GM13977 (cell line): ENCODE data around the gene CPN2.

Experiments
- DNase-seq: peaks from one replicate; pipeline ENCODE4 v3.0.0; 2012; ENCODE audit warnings: low spot score
- in situ Hi-C: fragments of 300-500 bp; cut with MboI; formaldehyde crosslinking; loops from one replicate; pipeline ENCODE4 v1.12.0; 2022; ENCODE audit warnings: low sequenced_read_pairs, low pct_unique_long_range_greater_than_20kb, mixed read lengths, inconsistent platforms; ENCODE audit not compliant: unreplicated experiment
- TF ChIP-seq, protein P1 (sequence below): IDR thresholded peaks from 2 replicates; pipeline ENCODE4 v1.5.1; 2012; ENCODE audit warnings: mild to moderate bottlenecking, control low read depth; ENCODE audit not compliant: insufficient read depth; ENCODE audit errors: extremely low read depth, missing control alignments

Gene CPN2

DNA sequence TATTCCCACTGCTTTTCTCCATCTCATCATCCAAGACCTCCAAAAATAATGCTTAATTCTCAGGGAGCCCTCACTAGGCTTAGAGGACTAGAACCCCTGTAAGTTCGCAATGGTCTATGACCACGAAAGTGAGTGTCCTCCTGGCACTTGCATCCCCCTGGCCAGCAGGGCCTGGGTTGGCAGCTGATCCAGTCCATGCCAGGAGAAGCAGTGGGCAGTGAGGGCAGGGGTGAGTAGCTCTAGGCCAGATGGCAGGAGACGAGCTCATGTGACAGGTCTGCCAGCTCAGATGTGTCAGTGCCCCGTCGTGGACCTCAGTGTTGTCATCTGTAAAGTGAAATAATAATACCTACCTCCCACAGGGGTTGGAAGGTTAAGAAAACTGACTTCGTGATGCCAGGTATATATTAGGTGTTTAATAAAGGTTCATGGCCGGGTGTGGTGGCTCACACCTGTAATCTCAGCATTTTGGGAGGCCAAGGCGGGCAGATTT is 36.8 kb upstream of the CPN2 start:
- TF ChIP-seq, protein P1, sequence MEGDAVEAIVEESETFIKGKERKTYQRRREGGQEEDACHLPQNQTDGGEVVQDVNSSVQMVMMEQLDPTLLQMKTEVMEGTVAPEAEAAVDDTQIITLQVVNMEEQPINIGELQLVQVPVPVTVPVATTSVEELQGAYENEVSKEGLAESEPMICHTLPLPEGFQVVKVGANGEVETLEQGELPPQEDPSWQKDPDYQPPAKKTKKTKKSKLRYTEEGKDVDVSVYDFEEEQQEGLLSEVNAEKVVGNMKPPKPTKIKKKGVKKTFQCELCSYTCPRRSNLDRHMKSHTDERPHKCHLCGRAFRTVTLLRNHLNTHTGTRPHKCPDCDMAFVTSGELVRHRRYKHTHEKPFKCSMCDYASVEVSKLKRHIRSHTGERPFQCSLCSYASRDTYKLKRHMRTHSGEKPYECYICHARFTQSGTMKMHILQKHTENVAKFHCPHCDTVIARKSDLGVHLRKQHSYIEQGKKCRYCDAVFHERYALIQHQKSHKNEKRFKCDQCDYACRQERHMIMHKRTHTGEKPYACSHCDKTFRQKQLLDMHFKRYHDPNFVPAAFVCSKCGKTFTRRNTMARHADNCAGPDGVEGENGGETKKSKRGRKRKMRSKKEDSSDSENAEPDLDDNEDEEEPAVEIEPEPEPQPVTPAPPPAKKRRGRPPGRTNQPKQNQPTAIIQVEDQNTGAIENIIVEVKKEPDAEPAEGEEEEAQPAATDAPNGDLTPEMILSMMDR: no peak
- DNase-seq: no peak
- in situ Hi-C loops: no loop called here

DNA sequence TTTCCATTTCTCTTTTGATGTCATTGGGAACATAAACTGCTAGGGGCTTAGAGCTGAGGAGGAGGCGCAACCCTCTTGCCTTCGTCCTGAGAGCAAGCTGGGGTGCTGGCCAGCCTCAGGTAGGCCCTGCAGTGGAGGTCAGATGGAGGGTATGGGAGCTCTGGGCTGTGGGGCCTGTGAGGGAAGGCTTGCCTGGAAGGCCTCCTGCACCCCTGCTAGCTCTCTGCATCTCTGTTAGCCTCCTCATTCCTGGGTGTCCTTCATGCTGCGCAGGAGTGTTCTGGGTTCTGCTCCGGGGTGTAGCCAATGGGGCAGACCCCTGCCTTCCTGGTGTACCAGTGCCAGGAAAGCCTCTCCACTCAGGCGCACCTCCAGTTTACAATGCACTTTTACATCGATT is 36.1 kb upstream of the CPN2 start:
- in situ Hi-C loops: no loop called here
- TF ChIP-seq, protein P1: no peak
- no peak for DNase-seq

DNA sequence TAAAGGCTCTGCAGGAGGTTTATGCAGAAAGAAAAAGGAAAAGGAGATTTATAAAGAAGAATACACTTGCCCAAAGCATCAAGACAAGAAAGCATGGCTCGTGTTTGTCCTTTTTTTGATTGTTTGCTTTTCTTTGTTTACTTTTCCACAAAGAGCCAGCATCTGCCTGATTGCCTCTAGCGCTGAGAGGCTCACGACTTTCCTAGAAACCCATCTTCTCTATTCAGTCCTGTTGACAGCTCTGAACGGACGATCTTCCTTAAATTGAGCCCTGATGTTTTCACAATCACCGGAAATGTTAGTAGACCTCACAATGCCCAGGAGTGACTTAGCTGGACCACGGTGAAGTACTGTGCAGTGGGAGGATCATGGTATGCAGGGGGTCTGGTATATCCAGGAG is 35.5 kb upstream of the CPN2 start:
- in situ Hi-C loops: no loop called here
- no peak for DNase-seq
- TF ChIP-seq, protein P1: no peak

DNA sequence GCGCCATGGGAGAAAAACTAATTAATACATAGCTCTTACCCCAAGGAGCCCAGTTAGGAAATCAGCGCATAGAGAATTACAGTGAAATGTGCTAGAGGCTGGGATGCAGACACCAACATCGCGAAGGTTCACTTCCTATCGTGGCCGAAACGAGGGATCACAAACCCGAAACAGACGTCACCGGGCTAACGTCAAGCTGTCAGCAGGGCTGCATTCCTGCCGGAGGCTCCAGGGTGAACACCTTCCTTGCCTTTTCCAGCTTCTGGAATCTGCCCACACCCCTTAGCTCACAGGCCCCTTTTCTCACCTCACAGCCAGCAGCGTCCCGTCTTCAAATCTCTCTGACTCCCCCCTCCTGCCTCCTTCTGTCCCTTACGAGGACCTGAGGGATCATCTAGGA is 34.9 kb upstream of the CPN2 start:
- TF ChIP-seq, protein P1: no peak
- no peak for DNase-seq
- in situ Hi-C loops: no loop called here

DNA sequence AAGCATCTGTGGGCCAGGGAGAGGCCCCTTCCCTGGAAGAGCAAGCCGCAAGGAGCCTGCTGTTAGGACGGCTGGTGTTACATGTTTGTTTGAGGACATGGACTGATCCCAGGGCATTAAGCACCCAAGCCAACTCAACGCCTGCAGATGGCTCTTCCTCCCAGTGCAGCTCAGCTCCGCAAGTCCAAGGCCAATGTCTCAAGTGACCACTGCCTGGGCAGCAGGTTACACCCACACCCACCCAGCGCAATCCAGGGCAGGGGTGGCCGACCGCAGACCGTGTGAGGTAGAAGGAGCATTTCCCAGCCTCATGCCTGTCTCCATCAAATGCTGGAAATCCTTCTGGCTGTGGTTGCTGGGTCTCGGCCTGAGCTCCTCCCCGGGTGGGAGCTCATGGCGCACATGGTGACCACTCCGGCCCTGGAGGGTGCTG is 33.5 kb upstream of the CPN2 start:
- in situ Hi-C loops: no loop called here
- no peak for DNase-seq
- TF ChIP-seq, protein P1: no peak

DNA sequence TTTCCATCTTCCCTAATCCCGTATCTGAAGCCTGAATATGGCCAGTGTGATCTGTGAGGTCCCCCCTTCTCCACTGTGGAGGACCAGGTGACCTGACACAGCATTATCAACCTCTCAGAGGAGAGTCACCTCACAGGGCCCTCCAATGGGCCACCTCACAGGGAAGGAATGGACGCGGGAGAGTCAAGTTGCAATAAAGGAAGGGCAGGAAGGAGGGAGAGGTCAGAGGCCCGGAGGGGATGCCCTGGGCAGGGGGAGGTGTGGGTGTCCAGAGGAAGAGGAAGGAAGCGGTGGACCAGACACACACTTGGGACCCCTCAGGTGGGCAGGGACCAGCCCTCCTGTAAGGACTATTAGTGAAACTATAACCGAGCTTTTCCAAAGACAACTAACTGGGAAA is 33.0 kb upstream of the CPN2 start:
- TF ChIP-seq, protein P1: no peak
- no peak for DNase-seq
- in situ Hi-C loops: no loop called here
